Coronary artery (tissue), 2 donors: ENCODE results near the gene RAD23A.
"Not testable (repeated sequence)": the region's sequence is repeated elsewhere in the genome, so short reads cannot be mapped to it uniquely, and the experiment has no call there.

Source experiments
- DNase-seq: peaks from one replicate; pipeline ENCODE4 v3.0.0-alpha.2; 2017; ENCODE audit warnings: low spot score
- H3K27ac ChIP-seq, 2 donors: fragments of 200-600 bp; sonication (generic); one replicate each; pipeline ENCODE4 v1.5.1; 2016 to 2019
- H3K4me3 ChIP-seq: fragments of 200-600 bp; sonication (generic); 2 replicates; pipeline ENCODE4 v1.5.1; 2016; ENCODE audit warnings: mild to moderate bottlenecking, moderate library complexity
- CTCF ChIP-seq: fragments of 200-600 bp; sonication (generic); IDR thresholded peaks from one replicate; pipeline ENCODE4 v1.5.1; 2019; ENCODE audit warnings: antibody characterized with exemption

The RAD23A gene

GRCh38 chr19:12953138-12953798 is 7.6 kb downstream of the RAD23A start:
- TF ChIP-seq CTCF: no peak
- H3K4me3 ChIP-seq: no peak overlapping the region
- peak overlapping the region; percentile 80 to 81 for H3K27ac ChIP-seq
- DNase-seq: no peak

GRCh38 chr19:12953799-12954611 is 8.3 kb downstream of the RAD23A start:
- DNase-seq: no peak
- H3K27ac ChIP-seq: peak overlapping the region; percentile 80 to 81
- no peak for TF ChIP-seq CTCF
- no peak overlapping the region for H3K4me3 ChIP-seq

DNA sequence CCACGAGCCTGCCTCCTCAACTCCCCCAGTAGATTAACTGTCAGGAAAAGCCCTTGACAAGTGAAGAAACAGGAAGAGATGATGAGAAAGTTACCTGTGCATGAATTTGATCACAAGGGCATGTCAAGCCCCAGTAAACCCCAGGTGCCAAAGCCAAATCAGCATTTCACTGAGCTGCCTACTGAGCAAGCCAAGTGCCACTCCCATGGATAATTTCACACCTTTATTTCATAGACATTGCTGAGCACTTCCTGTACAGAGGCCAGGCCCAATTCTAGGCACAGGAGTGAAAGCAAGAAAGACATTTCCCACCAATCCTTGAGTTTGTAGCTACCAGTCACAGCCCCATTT is 8.9 kb downstream of the RAD23A start:
- TF ChIP-seq CTCF: no peak
- no peak overlapping the region for H3K27ac ChIP-seq
- DNase-seq: no peak
- no peak overlapping the region for H3K4me3 ChIP-seq

- peak overlapping the region; percentile 92 for H3K4me3 ChIP-seq
- DNase-seq, H3K27ac ChIP-seq: not testable (repeated sequence)
These were observed 9.9 kb downstream of the RAD23A start for GRCh38 chr19:12955575-12955974.

- H3K27ac ChIP-seq: peak overlapping the region; percentile 60 to 87
- peak overlapping the region; percentile 92 for H3K4me3 ChIP-seq
- TF ChIP-seq CTCF: no peak
- DNase-seq: no peak
These were observed 10.3 kb downstream of the RAD23A start for GRCh38 chr19:12955996-12956395.

- TF ChIP-seq CTCF: no peak
- Histone ChIP-seq H3K4me3 (peak within 1 kb of the TSS; percentile 92), H3K27ac (peak within 1 kb of the TSS; percentile 60 to 87)
- peak; percentile 81 for DNase-seq
These were observed 11.1 kb downstream of the RAD23A start, which contains the start of gene GADD45GIP1 for GRCh38 chr19:12956446-12957388. TSS of gene GADD45GIP1 (minus strand) at chr19:12957223. CDS start at chr19:12957212, 11 bp downstream.

DNA sequence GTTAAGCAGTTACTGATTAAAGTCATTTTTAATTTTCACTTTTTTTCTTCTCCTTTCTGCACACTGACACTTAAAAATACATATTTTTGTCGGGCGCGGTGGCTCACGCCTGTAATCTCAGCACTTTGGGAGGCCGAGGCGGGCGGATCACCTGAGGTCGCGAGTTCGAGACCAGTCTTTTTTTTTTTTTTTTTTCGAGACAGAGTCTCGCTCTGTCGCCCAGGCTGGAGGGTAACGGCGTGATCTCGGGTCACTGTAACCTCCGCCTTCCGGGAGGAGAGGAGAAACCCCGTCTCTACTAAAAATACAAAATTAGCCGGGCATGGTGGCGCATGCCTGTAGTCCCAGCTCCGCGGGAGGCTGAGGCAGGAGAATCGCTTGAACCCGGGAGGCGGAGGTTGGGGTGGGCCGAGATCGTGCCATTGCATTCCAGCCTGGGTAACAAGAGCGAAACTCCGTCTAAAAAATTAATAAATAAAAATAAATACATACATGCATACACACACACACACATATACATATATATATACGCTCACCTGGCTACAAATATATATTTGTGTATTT is 11.8 kb downstream of the RAD23A start:
- H3K4me3 ChIP-seq: peak overlapping the region; percentile 92
- DNase-seq: not testable (repeated sequence)
- H3K27ac ChIP-seq: peak overlapping the region; percentile 60 to 87
